ENCODE measurements around the gene WSCD1.

WSCD1 gene

GRCh38 chr17:6069539-6070429 lies at the start of gene WSCD1:
Gene WSCD1 (plus strand): TSS chr17:6070379. CDS start chr17:6080659, 10,280 bp downstream.
- DNase-seq: no peak

- no peak for DNase-seq
Observed at GRCh38 chr17:6021011-6021400, 49.2 kb upstream of the WSCD1 start.

GRCh38 chr17:6021627-6022026 lies 48.6 kb upstream of the WSCD1 start:
- no peak for DNase-seq

GRCh38 chr17:6023036-6023831 lies 46.9 kb upstream of the WSCD1 start:
- no peak for DNase-seq

- no peak for DNase-seq
Observed at GRCh38 chr17:6024576-6024975, 45.6 kb upstream of the WSCD1 start.

- DNase-seq: no peak
Observed at GRCh38 chr17:6027342-6028024, 42.7 kb upstream of the WSCD1 start.

- DNase-seq: no peak
Observed at GRCh38 chr17:6028294-6028693, 41.9 kb upstream of the WSCD1 start.

- DNase-seq: no peak
Observed at GRCh38 chr17:6035801-6036394, 34.3 kb upstream of the WSCD1 start.

- DNase-seq: no peak
Observed at GRCh38 chr17:6040504-6040903, 29.7 kb upstream of the WSCD1 start.

GRCh38 chr17:6041246-6041645 lies 28.9 kb upstream of the WSCD1 start:
- DNase-seq: no peak

- no peak for DNase-seq
Observed at GRCh38 chr17:6043405-6043804, 26.8 kb upstream of the WSCD1 start.

- DNase-seq: no peak
Observed at GRCh38 chr17:6044261-6044660, 25.9 kb upstream of the WSCD1 start.

GRCh38 chr17:6045621-6046357 lies 24.4 kb upstream of the WSCD1 start:
- no peak for DNase-seq

GRCh38 chr17:6046431-6046830 lies 23.7 kb upstream of the WSCD1 start:
- no peak for DNase-seq

- DNase-seq: no peak
Observed at GRCh38 chr17:6046931-6047330, 23.2 kb upstream of the WSCD1 start.

- no peak for DNase-seq
Observed at GRCh38 chr17:6047966-6048365, 22.2 kb upstream of the WSCD1 start.

- no peak for DNase-seq
Observed at GRCh38 chr17:6048486-6048885, 21.7 kb upstream of the WSCD1 start.

- no peak for DNase-seq
Observed at GRCh38 chr17:6052926-6053325, 17.3 kb upstream of the WSCD1 start.

GRCh38 chr17:6054372-6054771 lies 15.8 kb upstream of the WSCD1 start:
- DNase-seq: no peak

- DNase-seq: no peak
Observed at GRCh38 chr17:6056104-6056503, 14.1 kb upstream of the WSCD1 start.

- no peak for DNase-seq
Observed at GRCh38 chr17:6057562-6057961, 12.6 kb upstream of the WSCD1 start.

- DNase-seq: no peak
Observed at GRCh38 chr17:6059406-6059805, 10.8 kb upstream of the WSCD1 start.

All from NCI-H2081 treated with DMSO at 0.1 percent for 48 hours (cell line).